Tibial nerve (tissue), 4 donors: ENCODE data around the gene ENPP1. TPM values are rescaled to one million over a fixed set of nuclear protein-coding genes. Genes with fewer than 3 reads are reported as not detected.

ENCODE experiments used
- DNase-seq, 2 donors: peaks; one replicate each; pipeline ENCODE4 v3.0.0-alpha.2; 2019; ENCODE audit warnings: low spot score in 2 of 2
- H3K27ac ChIP-seq, 4 donors: fragments of 200-600 bp; sonication (generic) in 3 of 4; one replicate each; pipeline ENCODE4 v1.5.1; 2017 to 2019; ENCODE audit warnings: mild to moderate bottlenecking in 1 of 4
- H3K27me3 ChIP-seq, 2 donors: fragments of 200-600 bp; sonication (generic) in 1 of 2; one replicate each; pipeline versions ENCODE4 v1.5.1 to v1.6.0; 2017 to 2019
- H3K36me3 ChIP-seq, 3 donors: fragments of 200-600 bp; sonication (generic); one replicate each; pipeline ENCODE4 v1.5.1; 2018 to 2019
- H3K4me1 ChIP-seq, 4 donors: fragments of 200-600 bp; sonication (generic) in 3 of 4; one replicate each; pipeline ENCODE4 v1.5.1; 2017 to 2019
- H3K4me3 ChIP-seq, 4 donors: fragments of 200-600 bp; sonication (generic) in 3 of 4; one replicate each; pipeline ENCODE4 v1.5.1; 2017 to 2019; ENCODE audit warnings: mild to moderate bottlenecking in 1 of 4, moderate library complexity in 1 of 4
- H3K9me3 ChIP-seq, 4 donors: fragments of 200-600 bp; sonication (generic) in 3 of 4; one replicate each; pipeline ENCODE4 v1.5.1; 2017 to 2019
- EP300 ChIP-seq, 2 donors: sonication (generic); formaldehyde crosslinking; IDR thresholded peaks; one replicate each; pipeline ENCODE4 v1.6.1; 2017; ENCODE audit warnings: antibody characterized with exemption in 2 of 2, mild to moderate bottlenecking in 1 of 2
- POLR2A ChIP-seq, 2 donors: fragments of 450-650 bp; IDR thresholded peaks; one replicate each; pipeline ENCODE4 v1.6.1; 2017; ENCODE audit warnings: antibody characterized with exemption in 2 of 2, mild to moderate bottlenecking in 2 of 2, moderate library complexity in 2 of 2
- WGBS, 2 donors: methylation state at CpG; one replicate each; pipeline ENCODE4 v1.1.5; 2018; 5-methylcytosine and 5-hydroxymethylcytosine counted together
- total RNA-seq, 4 donors: library from RNA; depleted of rRNA; stranded (reverse); fragments of >200 nt; gene quantifications; one replicate each; pipeline ENCODE4 v1.1.0, GENCODE V29; 2016
- TF ChIP-seq, protein P1 (sequence below), 5 experiments: fragments of 200-600 bp in 3 of 5; fragments of 450-650 bp in 2 of 5; sonication (generic) in 3 of 5; IDR thresholded peaks; one replicate each; pipeline ENCODE4 v1.5.1; 2016 to 2019; ENCODE audit warnings: antibody characterized with exemption in 5 of 5, mild to moderate bottlenecking in 3 of 5, moderate library complexity in 2 of 5

The ENPP1 gene
- total RNA-seq, 4 donors from 2014 or later, result 11.8 to 22.8 (median 18.7) TPM

DNA sequence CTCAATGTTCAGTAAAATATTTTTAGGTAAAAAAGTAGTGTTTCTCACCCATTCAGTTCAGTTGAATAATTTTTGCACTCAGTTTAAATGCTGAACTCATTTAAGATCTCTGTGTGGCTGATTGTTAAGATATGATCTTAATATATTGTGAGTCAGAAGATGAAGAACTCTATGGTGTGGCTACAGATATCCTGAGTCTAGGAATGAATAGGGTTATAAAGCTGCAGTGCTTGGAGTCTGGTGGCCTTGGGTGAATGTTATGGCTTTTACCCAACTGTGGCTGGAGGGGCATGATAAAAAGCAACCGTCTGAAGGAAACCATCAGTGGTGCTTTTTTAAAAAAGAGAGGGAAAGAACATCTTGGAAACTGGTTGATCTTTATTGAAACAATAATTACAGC lies 77.4 kb downstream of the ENPP1 start:
- Histone ChIP-seq H3K4me1 (no peaks in the 10 kb centered on the region), H3K9me3 (no peaks in the 10 kb centered on the region), H3K27ac (no peak overlapping the region), H3K4me3 (no peak overlapping the region), H3K27me3 (no peaks in the 10 kb centered on the region), H3K36me3 (peaks cover 0 to 57% (median 0%) of the 10 kb centered on the region in 3 donors)
- no peak for TF ChIP-seq POLR2A (IDR thresholded peaks at IDR 0.05)
- no peak for DNase-seq
- 36 to 41% methylated on average over 1 of the region's 1 CpG for WGBS, 2 donors

DNA sequence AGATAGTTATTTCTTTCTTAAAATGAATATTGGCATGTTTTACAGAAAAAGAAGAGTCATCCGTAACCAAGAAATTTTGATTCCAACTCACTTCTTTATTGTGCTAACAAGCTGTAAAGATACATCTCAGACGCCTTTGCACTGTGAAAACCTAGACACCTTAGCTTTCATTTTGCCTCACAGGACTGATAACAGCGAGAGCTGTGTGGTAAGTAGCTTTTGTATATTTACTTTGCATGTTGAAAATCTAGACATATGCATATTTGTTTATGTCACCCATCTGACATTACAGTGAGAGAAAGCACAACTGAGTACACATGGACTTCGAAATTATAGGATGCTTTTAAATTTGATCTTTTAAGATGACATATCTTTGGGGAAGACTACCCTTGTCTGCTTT lies 78.7 kb downstream of the ENPP1 start:
- H3K27me3 ChIP-seq, result no peaks in the 10 kb centered on the region
- peaks cover 0 to 60% (median 0%) of the 10 kb centered on the region in 3 donors for H3K36me3 ChIP-seq
- H3K9me3 ChIP-seq, result no peaks in the 10 kb centered on the region
- WGBS, 2 donors, result 93 to 96% methylated on average over 4 of the region's 4 CpGs
- TF ChIP-seq POLR2A (IDR thresholded peaks at IDR 0.05) (no peak), EP300 (IDR thresholded peaks at IDR 0.05) (no peak)
- TF ChIP-seq, protein P1, sequence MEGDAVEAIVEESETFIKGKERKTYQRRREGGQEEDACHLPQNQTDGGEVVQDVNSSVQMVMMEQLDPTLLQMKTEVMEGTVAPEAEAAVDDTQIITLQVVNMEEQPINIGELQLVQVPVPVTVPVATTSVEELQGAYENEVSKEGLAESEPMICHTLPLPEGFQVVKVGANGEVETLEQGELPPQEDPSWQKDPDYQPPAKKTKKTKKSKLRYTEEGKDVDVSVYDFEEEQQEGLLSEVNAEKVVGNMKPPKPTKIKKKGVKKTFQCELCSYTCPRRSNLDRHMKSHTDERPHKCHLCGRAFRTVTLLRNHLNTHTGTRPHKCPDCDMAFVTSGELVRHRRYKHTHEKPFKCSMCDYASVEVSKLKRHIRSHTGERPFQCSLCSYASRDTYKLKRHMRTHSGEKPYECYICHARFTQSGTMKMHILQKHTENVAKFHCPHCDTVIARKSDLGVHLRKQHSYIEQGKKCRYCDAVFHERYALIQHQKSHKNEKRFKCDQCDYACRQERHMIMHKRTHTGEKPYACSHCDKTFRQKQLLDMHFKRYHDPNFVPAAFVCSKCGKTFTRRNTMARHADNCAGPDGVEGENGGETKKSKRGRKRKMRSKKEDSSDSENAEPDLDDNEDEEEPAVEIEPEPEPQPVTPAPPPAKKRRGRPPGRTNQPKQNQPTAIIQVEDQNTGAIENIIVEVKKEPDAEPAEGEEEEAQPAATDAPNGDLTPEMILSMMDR (IDR thresholded peaks at IDR 0.05), result no peak
- DNase-seq, result no peak
- no peak overlapping the region for H3K4me3 ChIP-seq
- no peaks in the 10 kb centered on the region for H3K4me1 ChIP-seq
- no peak overlapping the region for H3K27ac ChIP-seq

DNA sequence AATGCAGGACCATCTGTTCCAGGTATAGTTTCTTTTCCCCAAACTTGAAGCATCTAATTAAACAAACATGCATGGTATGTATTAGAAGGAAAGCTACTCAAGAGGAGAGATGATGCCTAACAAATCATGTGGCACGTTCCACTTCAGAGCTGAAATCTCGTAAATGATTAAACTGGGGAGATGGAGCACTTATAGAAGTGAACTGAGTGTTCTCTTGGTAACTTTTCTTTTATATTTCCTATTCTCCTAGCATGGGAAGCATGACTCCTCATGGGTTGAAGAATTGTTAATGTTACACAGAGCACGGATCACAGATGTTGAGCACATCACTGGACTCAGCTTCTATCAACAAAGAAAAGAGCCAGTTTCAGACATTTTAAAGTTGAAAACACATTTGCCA lies 82.3 kb downstream of the ENPP1 start:
- WGBS, 2 donors, result 69 to 86% methylated on average over 3 of the region's 3 CpGs
- Histone ChIP-seq H3K4me3 (no peak overlapping the region), H3K9me3 (no peaks in the 10 kb centered on the region), H3K27me3 (no peaks in the 10 kb centered on the region), H3K27ac (no peak overlapping the region), H3K4me1 (peaks cover 0 to 7% (median 0%) of the 10 kb centered on the region in 4 donors), H3K36me3 (peaks cover 0 to 52% (median 0%) of the 10 kb centered on the region in 3 donors)
- no peak for TF ChIP-seq POLR2A (IDR thresholded peaks at IDR 0.05)
- TF ChIP-seq, protein P1 (IDR thresholded peaks at IDR 0.05), result no peak
- TF ChIP-seq EP300 (IDR thresholded peaks at IDR 0.05), result no peak
- no peak for DNase-seq

DNA sequence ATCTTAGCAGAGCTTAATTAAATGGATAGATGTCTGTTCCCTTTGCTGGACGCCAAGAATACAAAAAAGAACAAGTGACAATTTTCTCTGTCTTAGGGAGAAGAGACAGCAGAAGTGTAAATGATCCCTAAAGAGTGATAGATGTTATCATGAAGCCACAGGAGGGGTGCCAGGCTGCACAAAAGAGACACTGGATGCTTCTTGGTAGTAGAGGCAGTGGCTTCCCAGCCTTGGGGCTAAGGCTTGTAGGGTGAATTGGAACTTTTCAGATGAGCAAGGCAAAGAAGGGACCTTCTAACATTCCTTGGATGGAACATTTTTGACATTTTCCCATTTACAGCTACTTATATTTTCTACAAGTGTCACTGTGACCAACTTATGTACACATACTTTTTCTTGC lies 85.4 kb downstream of the ENPP1 start:
- WGBS, 2 donors, result 82 to 88% methylated on average over 1 of the region's 1 CpG
- Histone ChIP-seq H3K4me1 (peaks cover 0 to 7% (median 0%) of the 10 kb centered on the region in 4 donors), H3K27ac (no peak overlapping the region), H3K9me3 (peaks cover 0 to 10% (median 0%) of the 10 kb centered on the region in 4 donors), H3K4me3 (no peak overlapping the region), H3K36me3 (peaks cover 0 to 36% (median 0%) of the 10 kb centered on the region in 3 donors), H3K27me3 (no peaks in the 10 kb centered on the region)
- TF ChIP-seq POLR2A (IDR thresholded peaks at IDR 0.05), result no peak
- TF ChIP-seq, protein P1 (IDR thresholded peaks at IDR 0.05), result no peak
- TF ChIP-seq EP300 (IDR thresholded peaks at IDR 0.05), result no peak
- DNase-seq, result no peak

DNA sequence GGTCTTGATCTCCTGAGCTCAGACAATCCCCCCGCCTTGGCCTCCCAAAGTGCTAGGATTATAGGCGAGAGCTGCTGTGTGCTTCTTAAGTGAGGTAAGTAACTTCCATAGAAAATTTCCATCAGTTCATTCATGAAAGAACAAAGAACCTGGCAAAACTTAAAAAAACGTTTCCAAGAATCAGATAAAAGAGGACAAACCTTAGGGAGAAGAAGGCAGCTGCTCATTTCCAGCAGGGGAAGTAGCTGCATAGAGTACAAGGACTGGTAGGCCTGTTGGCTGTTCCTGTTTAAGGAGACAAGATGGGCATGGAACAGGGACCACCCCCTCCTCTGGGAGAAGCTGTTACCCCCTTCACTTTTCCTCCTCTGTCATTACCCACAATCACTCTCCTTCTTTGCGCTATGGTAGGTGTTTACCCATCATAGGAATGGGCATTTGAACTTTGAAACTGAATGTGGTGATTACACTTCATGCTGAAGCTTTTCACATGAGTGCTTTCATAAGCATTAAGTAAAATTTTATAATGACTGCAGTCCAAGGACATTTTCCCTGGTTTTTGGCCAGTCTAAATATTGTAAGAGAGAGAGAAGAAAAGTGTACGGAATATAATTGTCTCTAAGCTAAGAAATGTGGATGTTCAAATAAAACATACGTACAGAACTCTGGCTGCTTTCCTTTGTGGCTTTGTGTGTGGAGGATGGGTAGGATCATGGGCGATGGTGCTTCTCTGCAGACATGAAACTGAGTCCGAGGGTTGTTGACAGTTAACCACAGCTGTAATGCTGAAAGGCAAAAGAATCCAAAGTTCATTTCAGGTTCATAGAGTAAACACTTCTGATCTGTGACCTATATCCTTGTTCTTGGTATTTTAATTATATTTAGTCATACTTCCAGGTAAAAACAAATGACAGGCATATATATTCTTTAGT lies 86.9 kb downstream of the ENPP1 start:
- Histone ChIP-seq H3K36me3 (peaks cover 0 to 20% (median 0%) of the 10 kb centered on the region in 3 donors), H3K27ac (no peak overlapping the region), H3K9me3 (peaks cover 0 to 17% (median 0%) of the 10 kb centered on the region in 4 donors), H3K4me3 (no peak overlapping the region), H3K27me3 (no peaks in the 10 kb centered on the region), H3K4me1 (peaks cover 0 to 7% (median 0%) of the 10 kb centered on the region in 4 donors)
- TF ChIP-seq EP300 (IDR thresholded peaks at IDR 0.05) (no peak), POLR2A (IDR thresholded peaks at IDR 0.05) (no peak)
- WGBS, 2 donors, result 59 to 64% methylated on average over 8 of the region's 8 CpGs
- no peak for DNase-seq

DNA sequence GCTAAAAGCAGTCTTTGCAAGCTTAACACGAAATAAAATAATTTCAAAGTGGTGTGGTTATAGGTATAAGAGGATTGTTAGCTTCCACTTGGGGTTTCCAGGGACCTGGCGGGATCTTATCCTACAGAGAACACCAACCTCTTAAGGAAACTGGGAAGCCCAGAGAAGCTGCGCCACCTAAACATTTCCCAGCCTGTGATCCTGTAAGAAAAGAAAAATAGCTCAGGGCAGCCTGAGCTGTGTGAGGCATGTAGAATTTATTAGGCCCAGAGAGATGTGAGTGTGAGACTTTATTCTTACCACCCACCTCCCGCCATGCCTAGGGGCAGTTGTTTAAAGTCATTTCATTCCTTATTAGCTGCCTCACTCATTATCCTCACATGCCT lies 89.2 kb downstream of the ENPP1 start:
- Histone ChIP-seq H3K27me3 (no peaks in the 10 kb centered on the region), H3K27ac (no peak overlapping the region), H3K4me1 (peaks cover 0 to 7% (median 0%) of the 10 kb centered on the region in 4 donors), H3K4me3 (no peak overlapping the region), H3K9me3 (peaks cover 0 to 17% (median 0%) of the 10 kb centered on the region in 4 donors), H3K36me3 (no peaks in the 10 kb centered on the region)
- TF ChIP-seq POLR2A (IDR thresholded peaks at IDR 0.05), result no peak
- TF ChIP-seq, protein P1 (IDR thresholded peaks at IDR 0.05), result no peak
- no peak for TF ChIP-seq EP300 (IDR thresholded peaks at IDR 0.05)
- DNase-seq, result no peak
- WGBS, 2 donors, result 90 to 91% methylated on average over 4 of the region's 4 CpGs
